NCI-H128 (cell line): ENCODE data around the gene ST8SIA6.
"Not testable (repeated sequence)": the region's sequence is repeated elsewhere in the genome, so short reads cannot be mapped to it uniquely, and the experiment has no call there.

Experiments
- DNase-seq: peaks from one replicate; lab custom pipeline; 2025; ENCODE audit not compliant: unreplicated experiment; lab: John Stamatoyannopoulos, UW

The ST8SIA6 gene

GRCh38 chr10:17349717-17350116 is 104.7 kb downstream of the ST8SIA6 start:
- no peak for DNase-seq

GRCh38 chr10:17348501-17349349 is 105.7 kb downstream of the ST8SIA6 start:
- no peak for DNase-seq

GRCh38 chr10:17348011-17348500 is 106.3 kb downstream of the ST8SIA6 start:
- DNase-seq: no peak

GRCh38 chr10:17344206-17344605 is 110.2 kb downstream of the ST8SIA6 start:
- DNase-seq: no peak

- DNase-seq: no peak
Measured at GRCh38 chr10:17343118-17343517, 111.3 kb downstream of the ST8SIA6 start.

GRCh38 chr10:17340144-17340829 is 114.1 kb downstream of the ST8SIA6 start:
- no peak for DNase-seq

- DNase-seq: no peak
Measured at GRCh38 chr10:17335065-17335464, 119.3 kb downstream of the ST8SIA6 start.

- DNase-seq: no peak
Measured at GRCh38 chr10:17330501-17330900, 123.9 kb downstream of the ST8SIA6 start.

GRCh38 chr10:17326377-17326776 is 128.0 kb downstream of the ST8SIA6 start:
- no peak for DNase-seq

- DNase-seq: not testable (repeated sequence)
Measured at GRCh38 chr10:17321957-17322356, 132.4 kb downstream of the ST8SIA6 start.

GRCh38 chr10:17316488-17317170 is 137.8 kb downstream of the ST8SIA6 start:
- no peak for DNase-seq

GRCh38 chr10:17309435-17309834 is 145.0 kb downstream of the ST8SIA6 start:
- no peak for DNase-seq

- DNase-seq: no peak
Measured at GRCh38 chr10:17307123-17307522, 147.3 kb downstream of the ST8SIA6 start.

GRCh38 chr10:17292375-17292774 is 162.0 kb downstream of the ST8SIA6 start:
- no peak for DNase-seq

- DNase-seq: no peak
Measured at GRCh38 chr10:17290226-17290625, 164.2 kb downstream of the ST8SIA6 start.

- no peak for DNase-seq
Measured at GRCh38 chr10:17289763-17290162, 164.6 kb downstream of the ST8SIA6 start.

- no peak for DNase-seq
Measured at GRCh38 chr10:17286562-17287550, 167.5 kb downstream of the ST8SIA6 start.

- no peak for DNase-seq
Measured at GRCh38 chr10:17282311-17282710, 172.1 kb downstream of the ST8SIA6 start.

GRCh38 chr10:17278607-17279240 is 175.7 kb downstream of the ST8SIA6 start:
- DNase-seq: no peak
